Measurements from ENCODE around the gene AHCYL1. TPM values are rescaled to one million over a fixed set of nuclear protein-coding genes. Genes with fewer than 3 reads are reported as not detected.
A peak's percentile ranks its signal among the peaks of the same experiment; 100 is the strongest.

Gene AHCYL1
- total and polyA plus RNA-seq, 3 experiments from 2014 or later, result 46.6 to 59.9 (median 56.9) TPM

DNA sequence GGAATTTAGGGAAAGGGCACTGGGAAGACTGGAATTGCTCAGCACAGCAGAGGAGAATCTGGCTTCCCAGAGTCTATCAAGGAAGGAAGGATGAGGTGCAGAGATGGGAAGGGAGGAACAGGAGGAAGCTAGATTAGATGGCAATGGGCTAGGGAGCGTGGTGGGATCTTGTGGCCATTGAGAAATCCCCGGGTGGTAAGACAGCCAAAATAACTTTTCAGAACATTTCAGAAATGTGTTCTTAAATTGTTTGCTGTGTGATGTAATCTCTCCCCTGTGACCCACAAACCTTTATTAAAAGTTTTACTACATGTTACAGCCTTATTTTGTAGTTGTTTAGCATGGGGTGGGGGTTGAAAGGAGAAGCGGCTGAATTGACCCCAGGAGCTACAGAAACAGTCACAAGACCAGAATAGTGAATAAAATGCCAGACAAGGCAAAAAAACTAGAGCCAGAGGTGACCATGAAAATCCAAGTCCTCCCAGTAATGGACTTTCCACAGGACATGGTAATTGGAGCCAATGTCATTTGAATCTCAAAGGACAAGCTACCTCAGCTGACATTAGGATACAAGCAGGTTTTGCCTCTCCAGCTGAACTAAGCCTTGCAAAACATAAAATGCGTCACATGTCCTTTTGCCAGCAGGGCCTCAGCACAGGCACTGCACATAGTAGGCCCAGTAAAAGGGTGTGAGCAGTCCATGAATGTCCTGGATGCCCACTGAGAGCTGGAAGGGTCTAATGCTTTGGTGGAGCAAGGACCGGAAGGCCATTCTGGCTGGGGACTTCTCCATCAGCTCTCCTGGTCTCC is 980 bp upstream of the AHCYL1 start:
- peak overlapping the region in 4 of 7 donors; percentile 38 to 99 (median 82) for H3K4me3 Mint-ChIP-seq
- DNase-seq, result peak in 1 of 5 donors; percentile 12
- H3K4me1 ChIP-seq (ENCODE audit: insufficient read depth, low read length), result peaks cover 33% of the 10 kb centered on the region
- H3K27me3 ChIP-seq (ENCODE audit: insufficient read depth, low read length, poor library complexity, severe bottlenecking), result no peaks in the 10 kb centered on the region
- peak overlapping the region in 5 of 8 donors; percentile 29 to 97 (median 70) for H3K27ac Mint-ChIP-seq
- ChIA-PET CTCF (interaction anchor here (0.7 to 13.3 kb wide), 38 partner anchors 10 to 707 kb away, joined by 3 to 520 read pairs (median 6); partner anchors contain the start of genes GNAI3, GSTM3 and STRIP1), POLR2A (interaction anchor here (1.4 to 1.5 kb wide), 6 partner anchors 51 to 435 kb away, joined by 3 to 19 read pairs (median 5); partner anchors contain the start of genes GNAI3 and STRIP1)
- H3K36me3 Mint-ChIP-seq, result peaks cover 0 to 15% (median 3%) of the 10 kb centered on the region in 3 donors
- peaks cover 1% of the 10 kb centered on the region for H3K36me3 ChIP-seq (ENCODE audit: insufficient read depth, low read length)
- H3K27ac ChIP-seq (ENCODE audit: low read depth, low read length), result peak overlapping the region; percentile 27
- H3K9me3 ChIP-seq (ENCODE audit: low read length), result no peaks in the 10 kb centered on the region
- no peak overlapping the region for H3K4me3 ChIP-seq (ENCODE audit: low read length)
- peaks cover 34 to 40% (median 35%) of the 10 kb centered on the region in 3 donors for H3K4me1 Mint-ChIP-seq
- H3K9me3 Mint-ChIP-seq, result no peaks in the 10 kb centered on the region
- peaks cover 0 to 4% of the 10 kb centered on the region in 2 donors for H3K27me3 Mint-ChIP-seq

DNA sequence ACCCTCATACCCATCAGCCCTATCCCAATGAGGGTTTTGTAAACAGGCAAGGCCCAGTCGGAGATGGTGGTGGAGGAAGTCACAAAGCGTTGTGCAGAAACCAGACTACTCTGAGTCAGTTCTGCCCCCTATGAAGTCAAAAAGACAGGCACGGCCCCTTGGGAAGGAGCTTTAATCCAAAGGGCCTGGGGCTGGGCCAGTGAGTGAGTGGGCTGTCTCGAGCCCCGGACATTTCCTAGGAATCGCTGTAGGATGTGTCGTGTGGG is 442 bp upstream of the AHCYL1 start:
- peak overlapping the region; percentile 75 for H3K4me3 ChIP-seq (ENCODE audit: low read length)
- Mint-ChIP-seq H3K9me3 (no peaks in the 10 kb centered on the region), H3K36me3 (peaks cover 0 to 15% (median 2%) of the 10 kb centered on the region in 3 donors), H3K27me3 (peaks cover 0 to 4% of the 10 kb centered on the region in 2 donors), H3K27ac (peak overlapping the region; percentile 29 to 99 (median 97)), H3K4me3 (peak overlapping the region in 6 of 7 donors; percentile 92 to 99 (median 98)), H3K4me1 (peaks cover 38 to 45% (median 40%) of the 10 kb centered on the region in 3 donors)
- CTCF ChIA-PET, result interaction anchor here (0.7 to 13.3 kb wide), 47 partner anchors 10 to 708 kb away, joined by 3 to 520 read pairs (median 6); partner anchors contain the start of genes GNAI3, GSTM3 and STRIP1
- DNase-seq, result no peak
- H3K36me3 ChIP-seq (ENCODE audit: insufficient read depth, low read length), result peaks cover 4% of the 10 kb centered on the region
- H3K27ac ChIP-seq (ENCODE audit: low read depth, low read length), result peak overlapping the region; percentile 27
- H3K4me1 ChIP-seq (ENCODE audit: insufficient read depth, low read length), result peaks cover 36% of the 10 kb centered on the region
- POLR2A ChIA-PET, result interaction anchor here (1.2 to 1.8 kb wide), 8 partner anchors 50 to 438 kb away, joined by 3 to 19 read pairs (median 6); partner anchors contain the start of genes GNAI3 and STRIP1
- H3K27me3 ChIP-seq (ENCODE audit: insufficient read depth, low read length, poor library complexity, severe bottlenecking), result no peaks in the 10 kb centered on the region
- H3K9me3 ChIP-seq (ENCODE audit: low read length), result no peaks in the 10 kb centered on the region

DNA sequence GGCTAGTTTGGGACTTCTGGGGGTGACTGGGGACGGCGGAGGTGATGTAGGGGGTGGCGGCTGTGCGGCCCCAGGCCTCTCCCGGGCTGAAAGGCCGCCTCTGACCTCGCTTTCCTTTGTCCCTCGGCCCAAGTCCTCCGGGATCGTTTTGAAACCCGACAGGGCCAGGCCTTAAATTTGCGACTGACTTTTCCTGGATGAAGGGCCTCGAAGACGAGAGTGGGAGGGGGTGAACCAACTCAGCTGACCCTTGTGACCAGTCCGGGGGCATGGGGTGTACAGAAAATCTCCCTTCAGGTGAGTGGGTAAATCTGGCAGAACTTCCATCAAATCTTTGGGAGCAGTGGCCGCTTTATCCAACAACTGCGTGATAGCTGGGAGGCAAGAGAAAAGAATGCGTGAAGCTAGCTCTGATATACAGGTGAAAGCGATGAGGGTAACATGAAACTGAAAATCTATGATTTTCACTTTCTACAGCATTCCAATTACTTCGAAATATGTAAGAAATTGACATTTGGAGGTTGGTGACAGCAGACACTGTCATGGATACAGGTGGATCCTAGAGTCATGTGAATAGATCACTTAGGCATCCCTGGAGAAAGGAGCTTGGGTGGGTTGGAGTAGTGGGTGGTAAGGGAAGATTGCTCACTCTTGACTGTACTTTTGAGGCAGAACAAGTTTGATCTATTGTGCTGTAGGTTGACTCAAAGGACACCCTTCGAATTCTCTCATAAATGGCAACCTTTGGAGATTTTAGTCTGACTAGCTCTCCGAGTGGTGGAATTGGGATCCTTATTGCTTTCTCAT is 885 bp downstream of the AHCYL1 start:
- Histone ChIP-seq H3K27me3 (ENCODE audit: insufficient read depth, low read length, poor library complexity, severe bottlenecking) (no peaks in the 10 kb centered on the region), H3K36me3 (ENCODE audit: insufficient read depth, low read length) (peaks cover 10% of the 10 kb centered on the region), H3K27ac (ENCODE audit: low read depth, low read length) (peak overlapping the region; percentile 77), H3K9me3 (ENCODE audit: low read length) (no peaks in the 10 kb centered on the region), H3K4me3 (ENCODE audit: low read length) (peak overlapping the region; percentile 75), H3K4me1 (ENCODE audit: insufficient read depth, low read length) (peaks cover 36% of the 10 kb centered on the region)
- ChIA-PET CTCF (interaction anchor here (0.7 to 13.3 kb wide), 35 partner anchors 8 to 709 kb away, joined by 3 to 520 read pairs (median 6); partner anchors contain the start of genes GNAI3, GSTM3 and STRIP1), POLR2A (interaction anchor here (0.8 to 1.8 kb wide), 5 partner anchors 195 to 502 kb away, joined by 5 to 19 read pairs (median 8); partner anchors contain the start of gene ATXN7L2)
- Mint-ChIP-seq H3K36me3 (peaks cover 0 to 21% (median 2%) of the 10 kb centered on the region in 3 donors), H3K27me3 (peaks cover 0 to 2% of the 10 kb centered on the region in 2 donors), H3K4me3 (peak overlapping the region; percentile 92 to 99 (median 97)), H3K9me3 (no peaks in the 10 kb centered on the region), H3K4me1 (peaks cover 40 to 46% (median 44%) of the 10 kb centered on the region in 3 donors), H3K27ac (peak overlapping the region; percentile 68 to 100 (median 98))
- no peak for DNase-seq

DNA sequence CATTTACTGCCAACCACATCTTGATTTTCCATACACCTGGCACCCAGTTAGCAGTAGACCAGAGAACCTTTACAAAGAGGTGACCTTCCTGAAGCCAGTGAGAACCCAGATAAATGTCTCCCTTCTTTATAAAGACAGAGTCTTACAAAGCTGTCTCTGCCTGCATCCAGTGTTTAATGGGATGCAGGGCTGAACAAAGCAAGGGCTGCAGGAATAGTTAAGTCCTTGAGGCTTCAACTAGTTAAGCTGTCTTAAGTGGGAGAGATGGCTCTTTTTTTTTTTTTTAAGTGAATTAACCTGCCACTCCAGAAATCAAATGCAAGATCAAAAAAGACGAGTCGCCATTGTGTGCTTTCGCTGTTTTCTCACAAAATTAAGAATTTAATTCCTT is 1.5 kb downstream of the AHCYL1 start:
- peaks cover 10% of the 10 kb centered on the region for H3K36me3 ChIP-seq (ENCODE audit: insufficient read depth, low read length)
- peak overlapping the region in 7 of 8 donors; percentile 48 to 99 (median 97) for H3K27ac Mint-ChIP-seq

DNA sequence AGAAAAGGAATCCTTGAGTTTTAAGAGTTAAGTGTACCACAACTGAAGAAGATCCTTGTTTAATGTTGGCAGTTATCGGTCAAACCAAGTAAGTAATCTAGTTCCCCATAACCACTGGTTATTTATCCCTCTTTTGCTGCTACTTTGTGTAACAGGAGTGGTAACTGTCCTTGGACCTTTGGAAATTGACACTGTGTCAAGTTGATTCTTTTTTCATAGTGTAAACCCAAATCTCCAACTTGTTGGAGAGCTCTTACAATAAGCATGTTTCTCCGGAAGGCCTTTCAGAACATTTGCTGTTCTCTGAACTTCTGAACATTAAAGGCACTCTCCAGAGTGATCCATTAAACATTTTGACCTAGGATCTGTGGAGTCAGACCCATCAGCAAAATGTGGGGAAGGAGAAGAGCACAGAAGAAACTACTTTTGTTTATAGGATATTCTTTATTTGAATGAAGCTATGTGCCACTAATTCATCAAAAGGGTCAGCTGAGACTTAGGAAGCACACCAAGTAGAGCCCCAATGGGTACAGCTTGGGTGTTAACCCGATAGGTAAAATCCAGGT is 3.9 kb downstream of the AHCYL1 start:
- peaks cover 36% of the 10 kb centered on the region for H3K4me1 ChIP-seq (ENCODE audit: insufficient read depth, low read length)
- no peak overlapping the region for H3K4me3 ChIP-seq (ENCODE audit: low read length)
- ChIA-PET CTCF (interaction anchor here (13.3 kb wide), 1 partner anchor 206 kb away, joined by 520 read pairs; no protein-coding TSS in a partner anchor), POLR2A (no interaction called here)
- peaks cover 0 to 26% (median 3%) of the 10 kb centered on the region in 3 donors for H3K36me3 Mint-ChIP-seq
- no peaks in the 10 kb centered on the region for H3K9me3 Mint-ChIP-seq
- H3K27me3 ChIP-seq (ENCODE audit: insufficient read depth, low read length, poor library complexity, severe bottlenecking), result no peaks in the 10 kb centered on the region
- peaks cover 45 to 59% (median 51%) of the 10 kb centered on the region in 3 donors for H3K4me1 Mint-ChIP-seq
- H3K27ac ChIP-seq (ENCODE audit: low read depth, low read length), result no peak overlapping the region
- no peak for DNase-seq
- no peaks in the 10 kb centered on the region for H3K9me3 ChIP-seq (ENCODE audit: low read length)
- peak overlapping the region in 1 of 7 donors; percentile 60 for H3K4me3 Mint-ChIP-seq
- peaks cover 10% of the 10 kb centered on the region for H3K36me3 ChIP-seq (ENCODE audit: insufficient read depth, low read length)
- peak overlapping the region in 1 of 8 donors; percentile 52 for H3K27ac Mint-ChIP-seq
- H3K27me3 Mint-ChIP-seq, result no peaks in the 10 kb centered on the region

More for the DNA sequence above, 1.5 kb downstream of the AHCYL1 start:
- Histone ChIP-seq H3K4me1 (ENCODE audit: insufficient read depth, low read length) (peaks cover 36% of the 10 kb centered on the region), H3K9me3 (ENCODE audit: low read length) (no peaks in the 10 kb centered on the region), H3K27me3 (ENCODE audit: insufficient read depth, low read length, poor library complexity, severe bottlenecking) (no peaks in the 10 kb centered on the region), H3K27ac (ENCODE audit: low read depth, low read length) (no peak overlapping the region), H3K4me3 (ENCODE audit: low read length) (peak overlapping the region; percentile 75)
- H3K4me3 Mint-ChIP-seq, result peak overlapping the region; percentile 92 to 99 (median 97)
- DNase-seq, result no peak
- ChIA-PET CTCF (interaction anchor here (1.7 to 13.3 kb wide), 4 partner anchors 8 to 348 kb away, joined by 7 to 520 read pairs (median 54); no protein-coding TSS in a partner anchor), POLR2A (interaction anchor here (1.8 kb wide), 1 partner anchor 439 kb away, joined by 8 read pairs; no protein-coding TSS in a partner anchor)
- H3K9me3 Mint-ChIP-seq, result no peaks in the 10 kb centered on the region
- peaks cover 0 to 25% (median 2%) of the 10 kb centered on the region in 3 donors for H3K36me3 Mint-ChIP-seq
- H3K27me3 Mint-ChIP-seq, result peaks cover 0 to under 1% of the 10 kb centered on the region in 2 donors
- H3K4me1 Mint-ChIP-seq, result peaks cover 40 to 49% (median 44%) of the 10 kb centered on the region in 3 donors

DNA sequence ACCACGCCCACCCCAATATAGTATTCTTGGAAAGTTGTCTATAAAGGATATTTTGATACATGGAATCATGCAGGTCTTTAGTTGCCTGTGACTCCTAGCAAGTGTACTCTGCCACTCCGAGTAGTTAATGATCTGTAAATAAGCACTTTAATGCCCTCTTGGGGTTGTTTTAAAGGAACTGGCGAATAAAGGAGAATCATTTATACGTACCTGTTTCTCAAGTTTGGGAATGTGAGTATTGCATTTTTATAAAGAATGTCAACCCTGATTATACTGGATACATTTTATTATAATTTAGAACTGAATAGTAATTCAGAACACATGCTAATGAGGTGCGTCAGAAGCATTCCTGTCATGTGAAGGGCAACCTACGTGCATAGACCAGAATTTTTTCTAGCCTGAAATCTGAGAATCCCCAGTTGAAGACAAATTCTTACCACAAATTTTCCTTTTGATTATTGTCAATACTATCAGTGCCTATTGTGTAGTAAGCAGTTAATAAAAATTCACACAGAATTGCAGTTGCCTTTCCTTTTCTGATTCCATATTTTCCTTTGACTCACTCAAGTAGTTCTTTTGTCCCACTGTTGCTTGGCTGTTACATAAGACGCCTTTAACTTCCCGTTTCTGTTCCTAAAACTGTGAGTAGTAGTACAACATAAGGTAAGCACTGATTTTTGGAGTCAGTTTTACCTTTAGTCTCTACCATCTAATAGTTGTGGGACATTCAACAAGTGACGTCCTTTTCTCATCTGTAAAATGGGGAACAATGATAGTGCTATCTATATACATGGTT is 5.1 kb downstream of the AHCYL1 start:
- H3K9me3 ChIP-seq (ENCODE audit: low read length), result no peaks in the 10 kb centered on the region
- peaks cover 46 to 62% (median 56%) of the 10 kb centered on the region in 3 donors for H3K4me1 Mint-ChIP-seq
- no peaks in the 10 kb centered on the region for H3K27me3 Mint-ChIP-seq
- no peak overlapping the region for H3K4me3 ChIP-seq (ENCODE audit: low read length)
- H3K4me3 Mint-ChIP-seq, result no peak overlapping the region
- DNase-seq, result no peak
- H3K27ac ChIP-seq (ENCODE audit: low read depth, low read length), result no peak overlapping the region
- H3K27me3 ChIP-seq (ENCODE audit: insufficient read depth, low read length, poor library complexity, severe bottlenecking), result no peaks in the 10 kb centered on the region
- peaks cover 10% of the 10 kb centered on the region for H3K36me3 ChIP-seq (ENCODE audit: insufficient read depth, low read length)
- no peaks in the 10 kb centered on the region for H3K9me3 Mint-ChIP-seq
- no peak overlapping the region for H3K27ac Mint-ChIP-seq
- CTCF ChIA-PET, result interaction anchor here (13.3 kb wide), 1 partner anchor 208 kb away, joined by 520 read pairs; no protein-coding TSS in a partner anchor
- peaks cover 31% of the 10 kb centered on the region for H3K4me1 ChIP-seq (ENCODE audit: insufficient read depth, low read length)
- peaks cover 0 to 24% (median 3%) of the 10 kb centered on the region in 3 donors for H3K36me3 Mint-ChIP-seq
- POLR2A ChIA-PET, result no interaction called here

DNA sequence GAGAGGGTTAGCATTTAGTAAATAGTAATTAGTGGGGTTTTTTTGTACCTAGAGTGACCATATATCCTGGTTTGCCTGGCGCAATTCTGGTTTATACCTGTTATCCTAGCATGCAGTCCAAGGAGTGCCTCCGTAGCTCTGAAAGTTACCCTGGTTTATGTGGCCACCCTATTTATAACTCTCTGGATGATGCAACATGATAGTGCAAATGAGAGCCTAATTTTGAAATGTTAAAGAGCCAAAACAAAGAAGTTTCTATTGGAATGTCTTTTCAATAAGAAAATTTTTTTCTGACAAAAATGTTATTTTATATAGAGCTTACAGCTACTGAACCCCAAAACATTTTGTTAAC is 5.7 kb downstream of the AHCYL1 start:
- ChIA-PET POLR2A (no interaction called here), CTCF (no interaction called here)
- Mint-ChIP-seq H3K27ac (no peak overlapping the region), H3K36me3 (peaks cover 0 to 25% (median 3%) of the 10 kb centered on the region in 3 donors), H3K4me1 (peaks cover 44 to 61% (median 55%) of the 10 kb centered on the region in 3 donors), H3K4me3 (no peak overlapping the region), H3K27me3 (no peaks in the 10 kb centered on the region), H3K9me3 (no peaks in the 10 kb centered on the region)
- Histone ChIP-seq H3K4me1 (ENCODE audit: insufficient read depth, low read length) (peaks cover 30% of the 10 kb centered on the region), H3K27me3 (ENCODE audit: insufficient read depth, low read length, poor library complexity, severe bottlenecking) (no peaks in the 10 kb centered on the region), H3K9me3 (ENCODE audit: low read length) (no peaks in the 10 kb centered on the region), H3K27ac (ENCODE audit: low read depth, low read length) (no peak overlapping the region), H3K36me3 (ENCODE audit: insufficient read depth, low read length) (peaks cover 10% of the 10 kb centered on the region), H3K4me3 (ENCODE audit: low read length) (no peak overlapping the region)
- no peak for DNase-seq
